ENCODE measurements around the gene GPR22. TPM values are rescaled to one million over a fixed set of nuclear protein-coding genes. Genes with fewer than 3 reads are reported as not detected.

Gene GPR22
- total and polyA plus RNA-seq, 2 of the 8 experiments (the other 6 are each of a cell fraction or from before 2014, with no cell fraction given) = 0.02 TPM; not detected in 1

- Histone ChIP-seq H3K18ac (ENCODE audit: extremely low read depth, low read length) (no peak overlapping the region), H3K56ac (replicated peaks; ENCODE audit: insufficient read length, low read depth, low read length) (no peak overlapping the region), H2BK12ac (ENCODE audit: low read depth, low read length) (no peak overlapping the region), H3K27me3 (replicated peaks in 1 of 4; ENCODE audit: control insufficient read depth in 3 of 4, extremely low read depth in 1 of 4, insufficient read depth in 3 of 4, low read length in 3 of 4) (no peaks in the 10 kb centered on the region), H3K36me3 (ENCODE audit: control insufficient read depth in 2 of 4, insufficient read depth in 4 of 4, low read length in 3 of 4) (peaks cover 0 to 4% (median 0%) of the 10 kb centered on the region in 4 experiments; a peak in 2 of 8 replicates), H2BK15ac (ENCODE audit: low read length) (no peak overlapping the region), H3K4me2 (ENCODE audit: insufficient read depth in 1 of 2, low read depth in 2 of 2, low read length in 2 of 2) (no peak overlapping the region), H4K5ac (ENCODE audit: insufficient read length, low read depth, low read length) (no peak overlapping the region), H3K9ac (replicated peaks in 1 of 4; ENCODE audit: extremely low read depth in 1 of 4, low read depth in 3 of 4, low read length in 3 of 4) (no peak overlapping the region), H3K4me3 (ENCODE audit: extremely low read depth in 1 of 4, insufficient read depth in 2 of 4, low read depth in 3 of 4, low read length in 4 of 4) (no peak overlapping the region), H3K4me1 (replicated peaks in 1 of 4; ENCODE audit: control insufficient read depth in 3 of 4, insufficient read depth in 4 of 4, low read length in 3 of 4) (peaks cover 0 to 3% (median 0%) of the 10 kb centered on the region in 4 experiments; a peak in 1 of 7 replicates), H2BK20ac (ENCODE audit: low read length) (no peak overlapping the region), H3K9me3 (ENCODE audit: insufficient read depth in 2 of 2, low read depth in 1 of 2, low read length in 1 of 2) (peaks cover 10 to 11% of the 10 kb centered on the region in 2 experiments; a peak in 3 of 4 replicates), H4K8ac (ENCODE audit: extremely low read depth, insufficient read depth, low read length) (no peak overlapping the region), H3K79me2 (ENCODE audit: control insufficient read depth in 1 of 2, insufficient read depth in 2 of 2, low read length in 2 of 2) (no peaks in the 10 kb centered on the region), H4K20me1 (replicated peaks in 1 of 2; ENCODE audit: control insufficient read depth in 1 of 2, insufficient read depth in 2 of 2, low read length in 2 of 2) (no peaks in the 10 kb centered on the region), H4K91ac (replicated peaks; ENCODE audit: insufficient read length, low read length) (no peak overlapping the region), H2AFZ (ENCODE audit: low read length) (no peak overlapping the region), H2BK5ac (ENCODE audit: low read depth, low read length) (no peak overlapping the region), H3K79me1 (ENCODE audit: low read depth, low read length) (no peaks in the 10 kb centered on the region; the same call in 1 of the 2 replicates), H3K14ac (ENCODE audit: insufficient read length) (no peak overlapping the region), H3K27ac (ENCODE audit: low read depth, low read length) (no peak overlapping the region), H3K4ac (replicated peaks; ENCODE audit: insufficient read length, low read depth, low read length) (no peak overlapping the region), H3K23ac (ENCODE audit: insufficient read length) (no peak overlapping the region), H2BK120ac (replicated peaks; ENCODE audit: low read depth, low read length) (no peak overlapping the region), H3K23me2 (ENCODE audit: low read depth, low read length) (no peaks in the 10 kb centered on the region), H2AK5ac (ENCODE audit: low read depth, low read length) (no peak overlapping the region)
- CTCF ChIA-PET (ENCODE audit: partially characterized antibody) = no interaction called here
- no peak for DNase-seq (ENCODE audit: low read depth in 1 of 2, low spot score in 2 of 2)
- FAIRE-seq = no peak
- POLR2A ChIA-PET (ENCODE audit: partially characterized antibody) = no interaction called here
- no peak for TF ChIP-seq HDAC6 (IDR thresholded peaks at IDR 0.05; ENCODE audit: low read depth, low read length)
- no peak for TF ChIP-seq ATF2 (IDR thresholded peaks at IDR 0.05; ENCODE audit: low read length)
- no peak for TF ChIP-seq CHD2 (IDR thresholded peaks at IDR 0.05; ENCODE audit: low read length)
- TF ChIP-seq ZNF274 (IDR thresholded peaks at IDR 0.05; ENCODE audit: borderline replicate concordance, extremely low read depth, low read length) = no peak
- no peak for TF ChIP-seq YY1 (IDR thresholded peaks at IDR 0.05; ENCODE audit: low read depth, low read length)
- TF ChIP-seq HDAC2 (IDR thresholded peaks at IDR 0.05; ENCODE audit: borderline replicate concordance in 1 of 2, low read depth in 2 of 2, low read length in 2 of 2) = no peak
- no peak for TF ChIP-seq BCL11A (IDR thresholded peaks at IDR 0.05; ENCODE audit: low read depth in 2 of 2, low read length in 2 of 2)
- TF ChIP-seq CBX5 (IDR thresholded peaks at IDR 0.05; ENCODE audit: low read depth, low read length) = no peak
- TF ChIP-seq TAF1 (IDR thresholded peaks at IDR 0.05; ENCODE audit: low read depth, low read length) = no peak
- TF ChIP-seq SAP30 (IDR thresholded peaks at IDR 0.05; ENCODE audit: insufficient read depth, insufficient replicate concordance, low read length) = no peak
- no peak for TF ChIP-seq E2F6 (IDR thresholded peaks at IDR 0.05)
Measured at GRCh38 chr7:107503687-107504086, 33.8 kb downstream of the GPR22 start.

All from H1 (cell line).